OCI-LY1 (cell line): ENCODE measurements around the gene GZMM.

ENCODE experiments used
- CTCF ChIP-seq: fragments of 200-600 bp; sonication (generic), shearing (Covaris generic); IDR thresholded peaks from 2 replicates; pipeline ENCODE4 v1.5.1; 2017; ENCODE audit warnings: mild to moderate bottlenecking, antibody characterized with exemption, low read length, moderate library complexity, mixed read lengths
- EZH2 ChIP-seq: fragments of 200-600 bp; sonication (generic), shearing (Covaris generic); IDR thresholded peaks from 2 replicates; pipeline ENCODE4 v1.8.0; 2017; ENCODE audit warnings: borderline replicate concordance, mixed run types, mild to moderate bottlenecking, antibody characterized with exemption, low read length, moderate library complexity, mixed read lengths

GRCh38 chr19:554817-555216, 11.0 kb downstream of the GZMM start:
- TF ChIP-seq EZH2: no peak
- TF ChIP-seq CTCF: no peak
